ENCODE results near the gene SIRT4.
"Not testable (repeated sequence)": the region's sequence is repeated elsewhere in the genome, so short reads cannot be mapped to it uniquely, and the experiment has no call there.

The SIRT4 gene

GRCh38 chr12:120301962-120302815 is at the start of gene SIRT4:
SIRT4 (plus strand) TSS chr12:120302321; CDS start chr12:120303562, 1,241 bp downstream.
- peak; percentile 77 for DNase-seq (ENCODE audit: low spot score)

GRCh38 chr12:120253313-120253712 is 48.8 kb upstream of the SIRT4 start:
- not testable (repeated sequence) for DNase-seq (ENCODE audit: low spot score)

- no peak for DNase-seq (ENCODE audit: low spot score)
Observed at GRCh38 chr12:120254809-120255208, 47.3 kb upstream of the SIRT4 start.

- no peak for DNase-seq (ENCODE audit: low spot score)
Observed at GRCh38 chr12:120257041-120257821, 44.9 kb upstream of the SIRT4 start.

- no peak for DNase-seq (ENCODE audit: low spot score)
Observed at GRCh38 chr12:120258323-120258896, 43.7 kb upstream of the SIRT4 start.

- DNase-seq (ENCODE audit: low spot score): no peak
Observed at GRCh38 chr12:120259418-120260202, 42.5 kb upstream of the SIRT4 start.

GRCh38 chr12:120260607-120261006 is 41.5 kb upstream of the SIRT4 start:
- DNase-seq (ENCODE audit: low spot score): no peak

GRCh38 chr12:120261951-120262851 is 39.9 kb upstream of the SIRT4 start:
- DNase-seq (ENCODE audit: low spot score): no peak

- DNase-seq (ENCODE audit: low spot score): no peak
Observed at GRCh38 chr12:120262852-120263747, 39.0 kb upstream of the SIRT4 start.

- DNase-seq (ENCODE audit: low spot score): no peak
Observed at GRCh38 chr12:120263748-120264085, 38.4 kb upstream of the SIRT4 start.

GRCh38 chr12:120264086-120264903 is 37.8 kb upstream of the SIRT4 start:
- no peak for DNase-seq (ENCODE audit: low spot score)

GRCh38 chr12:120264904-120265472 is 37.1 kb upstream of the SIRT4 start:
- DNase-seq (ENCODE audit: low spot score): no peak

GRCh38 chr12:120265473-120266179 is 36.5 kb upstream of the SIRT4 start, which contains the start of gene PXN:
PXN (minus strand) TSS chr12:120265730; CDS start chr12:120265629, 101 bp downstream.
- peak; percentile 72 for DNase-seq (ENCODE audit: low spot score)

GRCh38 chr12:120266180-120266870 is 35.8 kb upstream of the SIRT4 start:
- no peak for DNase-seq (ENCODE audit: low spot score)

GRCh38 chr12:120267736-120268135 is 34.4 kb upstream of the SIRT4 start:
- no peak for DNase-seq (ENCODE audit: low spot score)

GRCh38 chr12:120276734-120277133 is 25.4 kb upstream of the SIRT4 start:
- no peak for DNase-seq (ENCODE audit: low spot score)

All from HuH-7.5 (cell line).